ENCODE results near the gene EXD3.

Gene EXD3

GRCh38 chr9:137409515-137409914 is 13.4 kb downstream of the EXD3 start:
- no peak for DNase-seq

- DNase-seq, result no peak
These were observed 14.1 kb downstream of the EXD3 start for GRCh38 chr9:137408651-137409405.

- DNase-seq, result no peak
These were observed 15.2 kb downstream of the EXD3 start for GRCh38 chr9:137407590-137408300.

- DNase-seq, result peak; percentile 32
These were observed 15.9 kb downstream of the EXD3 start for GRCh38 chr9:137406876-137407589.

GRCh38 chr9:137406085-137406760 is 16.7 kb downstream of the EXD3 start:
- no peak for DNase-seq

GRCh38 chr9:137405677-137406081 is 17.3 kb downstream of the EXD3 start:
- DNase-seq, result no peak

- no peak for DNase-seq
These were observed 17.9 kb downstream of the EXD3 start for GRCh38 chr9:137404961-137405567.

GRCh38 chr9:137403269-137403668 is 19.7 kb downstream of the EXD3 start:
- DNase-seq, result no peak

- DNase-seq, result no peak
These were observed 20.2 kb downstream of the EXD3 start for GRCh38 chr9:137402746-137403145.

- DNase-seq, result no peak
These were observed 24.1 kb downstream of the EXD3 start for GRCh38 chr9:137398561-137399468.

- DNase-seq, result no peak
These were observed 25.1 kb downstream of the EXD3 start for GRCh38 chr9:137397675-137398423.

GRCh38 chr9:137396634-137397367 is 26.2 kb downstream of the EXD3 start:
- no peak for DNase-seq

GRCh38 chr9:137396227-137396626 is 26.7 kb downstream of the EXD3 start:
- no peak for DNase-seq

- DNase-seq, result no peak
These were observed 27.3 kb downstream of the EXD3 start for GRCh38 chr9:137395666-137396010.

- DNase-seq, result no peak
These were observed 27.9 kb downstream of the EXD3 start for GRCh38 chr9:137394866-137395665.

GRCh38 chr9:137393176-137394150 is 29.5 kb downstream of the EXD3 start:
- no peak for DNase-seq

GRCh38 chr9:137392232-137393007 is 30.5 kb downstream of the EXD3 start:
- no peak for DNase-seq

Data from NCI-H748 treated with DMSO at 0.1 percent for 48 hours (cell line).